ENCODE measurements around the gene SLC25A19.

- TF ChIP-seq POLR2A (IDR thresholded peaks at IDR 0.05): no peak
- TF ChIP-seq, protein P1, sequence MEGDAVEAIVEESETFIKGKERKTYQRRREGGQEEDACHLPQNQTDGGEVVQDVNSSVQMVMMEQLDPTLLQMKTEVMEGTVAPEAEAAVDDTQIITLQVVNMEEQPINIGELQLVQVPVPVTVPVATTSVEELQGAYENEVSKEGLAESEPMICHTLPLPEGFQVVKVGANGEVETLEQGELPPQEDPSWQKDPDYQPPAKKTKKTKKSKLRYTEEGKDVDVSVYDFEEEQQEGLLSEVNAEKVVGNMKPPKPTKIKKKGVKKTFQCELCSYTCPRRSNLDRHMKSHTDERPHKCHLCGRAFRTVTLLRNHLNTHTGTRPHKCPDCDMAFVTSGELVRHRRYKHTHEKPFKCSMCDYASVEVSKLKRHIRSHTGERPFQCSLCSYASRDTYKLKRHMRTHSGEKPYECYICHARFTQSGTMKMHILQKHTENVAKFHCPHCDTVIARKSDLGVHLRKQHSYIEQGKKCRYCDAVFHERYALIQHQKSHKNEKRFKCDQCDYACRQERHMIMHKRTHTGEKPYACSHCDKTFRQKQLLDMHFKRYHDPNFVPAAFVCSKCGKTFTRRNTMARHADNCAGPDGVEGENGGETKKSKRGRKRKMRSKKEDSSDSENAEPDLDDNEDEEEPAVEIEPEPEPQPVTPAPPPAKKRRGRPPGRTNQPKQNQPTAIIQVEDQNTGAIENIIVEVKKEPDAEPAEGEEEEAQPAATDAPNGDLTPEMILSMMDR (IDR thresholded peaks at IDR 0.05): no peak
These were observed 50.0 kb downstream of the SLC25A19 start for GRCh38 chr17:75239214-75239613.
